GM15510 (cell line): ENCODE data around the gene MYBPHL.

Experiments used
- POLR2A ChIP-seq: IDR thresholded peaks from 3 replicates; pipeline ENCODE4 v1.6.1; 2011; ENCODE audit warnings: borderline replicate concordance; ENCODE audit not compliant: insufficient read length; ENCODE audit errors: extremely low read depth

Gene MYBPHL

GRCh38 chr1:109272831-109273547 is 33.8 kb downstream of the MYBPHL start:
- TF ChIP-seq POLR2A = no peak

GRCh38 chr1:109272021-109272799 is 34.6 kb downstream of the MYBPHL start:
- no peak for TF ChIP-seq POLR2A

- no peak for TF ChIP-seq POLR2A
Measured at GRCh38 chr1:109271458-109271857, 35.4 kb downstream of the MYBPHL start.

- TF ChIP-seq POLR2A = no peak
Measured at GRCh38 chr1:109270623-109271317, 36.0 kb downstream of the MYBPHL start.

GRCh38 chr1:109269981-109270622 is 36.7 kb downstream of the MYBPHL start:
- no peak for TF ChIP-seq POLR2A

- no peak for TF ChIP-seq POLR2A
Measured at GRCh38 chr1:109269212-109269980, 37.4 kb downstream of the MYBPHL start.

- no peak for TF ChIP-seq POLR2A
Measured at GRCh38 chr1:109268431-109269211, 38.2 kb downstream of the MYBPHL start.

GRCh38 chr1:109267743-109268300 is 39.0 kb downstream of the MYBPHL start:
- no peak for TF ChIP-seq POLR2A

- no peak for TF ChIP-seq POLR2A
Measured at GRCh38 chr1:109266965-109267364, 39.8 kb downstream of the MYBPHL start.

GRCh38 chr1:109265741-109266330 is 41.0 kb downstream of the MYBPHL start:
- TF ChIP-seq POLR2A = no peak

- TF ChIP-seq POLR2A = no peak
Measured at GRCh38 chr1:109265016-109265415, 41.8 kb downstream of the MYBPHL start.

- TF ChIP-seq POLR2A = no peak
Measured at GRCh38 chr1:109264379-109264755, 42.4 kb downstream of the MYBPHL start.
